ENCODE results near the gene PADI3.

The PADI3 gene

GRCh38 chr1:17260738-17261137 is 11.8 kb downstream of the PADI3 start:
- no peak for DNase-seq (ENCODE audit: extremely low spot score)
- POLR2A ChIA-PET = no interaction called here
- CTCF ChIA-PET = interaction anchor here (1.5 kb wide), 1 partner anchor 14 kb away, joined by 3 read pairs; no protein-coding TSS in a partner anchor
- TF ChIP-seq, protein P1, sequence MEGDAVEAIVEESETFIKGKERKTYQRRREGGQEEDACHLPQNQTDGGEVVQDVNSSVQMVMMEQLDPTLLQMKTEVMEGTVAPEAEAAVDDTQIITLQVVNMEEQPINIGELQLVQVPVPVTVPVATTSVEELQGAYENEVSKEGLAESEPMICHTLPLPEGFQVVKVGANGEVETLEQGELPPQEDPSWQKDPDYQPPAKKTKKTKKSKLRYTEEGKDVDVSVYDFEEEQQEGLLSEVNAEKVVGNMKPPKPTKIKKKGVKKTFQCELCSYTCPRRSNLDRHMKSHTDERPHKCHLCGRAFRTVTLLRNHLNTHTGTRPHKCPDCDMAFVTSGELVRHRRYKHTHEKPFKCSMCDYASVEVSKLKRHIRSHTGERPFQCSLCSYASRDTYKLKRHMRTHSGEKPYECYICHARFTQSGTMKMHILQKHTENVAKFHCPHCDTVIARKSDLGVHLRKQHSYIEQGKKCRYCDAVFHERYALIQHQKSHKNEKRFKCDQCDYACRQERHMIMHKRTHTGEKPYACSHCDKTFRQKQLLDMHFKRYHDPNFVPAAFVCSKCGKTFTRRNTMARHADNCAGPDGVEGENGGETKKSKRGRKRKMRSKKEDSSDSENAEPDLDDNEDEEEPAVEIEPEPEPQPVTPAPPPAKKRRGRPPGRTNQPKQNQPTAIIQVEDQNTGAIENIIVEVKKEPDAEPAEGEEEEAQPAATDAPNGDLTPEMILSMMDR (IDR thresholded peaks at IDR 0.05; ENCODE audit: control extremely low read depth, extremely low read depth, low read depth, missing control alignments) = no peak

- ChIA-PET CTCF (interaction anchor here (1.5 to 2.2 kb wide), 3 partner anchors 10 to 138 kb away, joined by 3 to 4 read pairs (median 4); no protein-coding TSS in a partner anchor), POLR2A (no interaction called here)
- no peak for DNase-seq (ENCODE audit: extremely low spot score)
- TF ChIP-seq, protein P1 (IDR thresholded peaks at IDR 0.05; ENCODE audit: control extremely low read depth, extremely low read depth, low read depth, missing control alignments) = no peak
Measured at GRCh38 chr1:17263936-17264335, 15.0 kb downstream of the PADI3 start.

GRCh38 chr1:17264470-17264869 is 15.6 kb downstream of the PADI3 start:
- DNase-seq (ENCODE audit: extremely low spot score) = no peak
- ChIA-PET CTCF (interaction anchor here (1.5 to 2.2 kb wide), 2 partner anchors 9 to 21 kb away, joined by 3 to 4 read pairs; no protein-coding TSS in a partner anchor), POLR2A (no interaction called here)
- TF ChIP-seq, protein P1 (IDR thresholded peaks at IDR 0.05; ENCODE audit: control extremely low read depth, extremely low read depth, low read depth, missing control alignments) = no peak

GRCh38 chr1:17265162-17265561 is 16.3 kb downstream of the PADI3 start:
- POLR2A ChIA-PET = no interaction called here
- CTCF ChIA-PET = interaction anchor here (2.2 kb wide), 1 partner anchor 9 kb away, joined by 4 read pairs; no protein-coding TSS in a partner anchor
- no peak for DNase-seq (ENCODE audit: extremely low spot score)
- TF ChIP-seq, protein P1 (IDR thresholded peaks at IDR 0.05; ENCODE audit: control extremely low read depth, extremely low read depth, low read depth, missing control alignments) = no peak

- POLR2A ChIA-PET = no interaction called here
- TF ChIP-seq, protein P1 (IDR thresholded peaks at IDR 0.05; ENCODE audit: control extremely low read depth, extremely low read depth, low read depth, missing control alignments) = no peak
- no peak for DNase-seq (ENCODE audit: extremely low spot score)
- CTCF ChIA-PET = no interaction called here
Measured at GRCh38 chr1:17265950-17266349, 17.1 kb downstream of the PADI3 start.

- ChIA-PET POLR2A (no interaction called here), CTCF (interaction anchor here (1.2 to 1.6 kb wide), 3 partner anchors 12 to 211 kb away, joined by 3 to 4 read pairs (median 3); no protein-coding TSS in a partner anchor)
- TF ChIP-seq, protein P1 (IDR thresholded peaks at IDR 0.05; ENCODE audit: control extremely low read depth, extremely low read depth, low read depth, missing control alignments) = no peak
- DNase-seq (ENCODE audit: extremely low spot score) = no peak
Measured at GRCh38 chr1:17270891-17271765, 22.2 kb downstream of the PADI3 start.
